Uterus (tissue), 4 donors: Measurements from ENCODE around the gene ADAMTS17. TPM values are rescaled to one million over a fixed set of nuclear protein-coding genes. Genes with fewer than 3 reads are reported as not detected.

Experiments
- DNase-seq, 2 donors: peaks; one replicate each; pipeline ENCODE4 v3.0.0-alpha.2; 2019 to 2020
- H3K27ac ChIP-seq, 2 donors: fragments of 200-600 bp; sonication (generic); 1 replicate in 1 of 2; 2 replicates in 1 of 2; pipeline ENCODE4 v1.5.1; 2016 to 2018
- H3K27me3 ChIP-seq, 2 donors: fragments of 200-600 bp; sonication (generic); one replicate each; pipeline ENCODE4 v1.5.1; 2018 to 2019; ENCODE audit warnings: control low read depth in 1 of 2
- H3K36me3 ChIP-seq, 2 donors: fragments of 200-600 bp; sonication (generic); one replicate each; pipeline ENCODE4 v1.5.1; 2019; ENCODE audit warnings: control low read depth in 1 of 2
- H3K4me1 ChIP-seq, 2 donors: fragments of 200-600 bp; sonication (generic); one replicate each; pipeline ENCODE4 v1.5.1; 2018 to 2019; ENCODE audit warnings: control low read depth in 1 of 2
- H3K4me3 ChIP-seq, 2 donors: fragments of 200-600 bp; sonication (generic); 1 replicate in 1 of 2; 2 replicates in 1 of 2; pipeline ENCODE4 v1.5.1; 2018 to 2019; ENCODE audit warnings: mild to moderate bottlenecking in 1 of 2
- H3K9me3 ChIP-seq, 2 donors: fragments of 200-600 bp; sonication (generic); one replicate each; pipeline ENCODE4 v1.5.1; 2019; ENCODE audit warnings: control low read depth in 1 of 2
- CTCF ChIP-seq, 4 experiments: fragments of 200-600 bp in 2 of 4; fragments of 450-650 bp in 2 of 4; sonication (generic) in 2 of 4; IDR thresholded peaks; one replicate each; pipeline ENCODE4 v1.5.1; 2016 to 2019; ENCODE audit warnings: antibody characterized with exemption in 4 of 4, mild to moderate bottlenecking in 2 of 4, moderate library complexity in 1 of 4
- POLR2A ChIP-seq, 2 donors: fragments of 450-650 bp; IDR thresholded peaks; one replicate each; pipeline ENCODE4 v1.6.1; 2016; ENCODE audit warnings: antibody characterized with exemption in 2 of 2, mild to moderate bottlenecking in 1 of 2, moderate library complexity in 1 of 2
- intact Hi-C: fragments of 100-400 bp; cut with DNase I; formaldehyde crosslinking; loops from one replicate; pipeline ENCODE4 v1.15.1; 2023; ENCODE audit warnings: low total_unique reads
- total RNA-seq, 4 donors: library from RNA; depleted of rRNA in 3 of 4; stranded (reverse); fragments of >200 nt in 3 of 4; gene quantifications; one replicate each; pipeline versions ENCODE4 v1.1.0 to v1.2.4, GENCODE V29; 2014 to 2023
- donor health status: DM: yes; HTN: yes; CAD: no.

Gene ADAMTS17
- total RNA-seq, 4 donors from 2014 or later, result 3.1 to 17.1 (median 8.1) TPM; not detected in 1

GRCh38 chr15:100336061-100336460, 5.7 kb downstream of the ADAMTS17 start:
- Histone ChIP-seq H3K27ac (no peak overlapping the region), H3K4me3 (no peak overlapping the region), H3K9me3 (no peaks in the 10 kb centered on the region), H3K27me3 (peaks cover 0 to 3% of the 10 kb centered on the region in 2 donors), H3K4me1 (peaks cover 0 to 5% of the 10 kb centered on the region in 2 donors), H3K36me3 (no peaks in the 10 kb centered on the region)
- intact Hi-C loops, result no loop called here
- no peak for DNase-seq
- TF ChIP-seq POLR2A (IDR thresholded peaks at IDR 0.05) (no peak), CTCF (IDR thresholded peaks at IDR 0.05) (no peak)

- H3K4me3 ChIP-seq, result no peak overlapping the region
- no peak for DNase-seq
- TF ChIP-seq CTCF (IDR thresholded peaks at IDR 0.05) (no peak), POLR2A (IDR thresholded peaks at IDR 0.05) (no peak)
- no peak overlapping the region for H3K27ac ChIP-seq
- H3K4me1 ChIP-seq, result no peaks in the 10 kb centered on the region
- H3K27me3 ChIP-seq, result no peaks in the 10 kb centered on the region
- H3K9me3 ChIP-seq, result no peaks in the 10 kb centered on the region
- intact Hi-C loops, result no loop called here
- H3K36me3 ChIP-seq, result no peaks in the 10 kb centered on the region
These were observed 6.3 kb downstream of the ADAMTS17 start for GRCh38 chr15:100335335-100335999.

- Histone ChIP-seq H3K4me1 (no peaks in the 10 kb centered on the region), H3K27me3 (no peaks in the 10 kb centered on the region), H3K27ac (no peak overlapping the region), H3K9me3 (no peaks in the 10 kb centered on the region), H3K4me3 (no peak overlapping the region), H3K36me3 (no peaks in the 10 kb centered on the region)
- no peak for DNase-seq
- intact Hi-C loops, result no loop called here
- TF ChIP-seq POLR2A (IDR thresholded peaks at IDR 0.05) (no peak), CTCF (IDR thresholded peaks at IDR 0.05) (no peak)
These were observed 6.9 kb downstream of the ADAMTS17 start for GRCh38 chr15:100334905-100335304.

GRCh38 chr15:100334456-100334855, 7.3 kb downstream of the ADAMTS17 start:
- no peaks in the 10 kb centered on the region for H3K27me3 ChIP-seq
- no peak for DNase-seq
- intact Hi-C loops, result no loop called here

More at GRCh38 chr15:100334456-100334855, 7.3 kb downstream of the ADAMTS17 start:
- no peaks in the 10 kb centered on the region for H3K4me1 ChIP-seq
- H3K36me3 ChIP-seq, result no peaks in the 10 kb centered on the region
- TF ChIP-seq CTCF (IDR thresholded peaks at IDR 0.05) (no peak), POLR2A (IDR thresholded peaks at IDR 0.05) (no peak)
- H3K9me3 ChIP-seq, result no peaks in the 10 kb centered on the region
- H3K27ac ChIP-seq, result no peak overlapping the region
- no peak overlapping the region for H3K4me3 ChIP-seq
